H1 (cell line): ENCODE measurements around the gene SLC25A28. TPM values are rescaled to one million over a fixed set of nuclear protein-coding genes. Genes with fewer than 3 reads are reported as not detected.

Experiments
- FOSL1 ChIP-seq: IDR thresholded peaks from 2 replicates; pipeline ENCODE4 v1.6.1; 2011; ENCODE audit warnings: mild to moderate bottlenecking, low read depth, low read length, moderate library complexity; ENCODE audit not compliant: insufficient read depth
- PHF8 ChIP-seq: fragments of 200-600 bp; sonication (generic); conservative IDR thresholded peaks from 2 replicates; pipeline ENCODE4 v1.7.1; 2012; ENCODE audit warnings: low read depth, mild to moderate bottlenecking, inconsistent platforms, low read length, moderate library complexity
- POU5F1 ChIP-seq: IDR thresholded peaks from 2 replicates; pipeline ENCODE4 v1.6.1; 2011; ENCODE audit warnings: low read depth, mild to moderate bottlenecking, low read length, moderate library complexity
- RAD21 ChIP-seq, 2 experiments: IDR thresholded peaks in 1 of 2; conservative IDR thresholded peaks in 1 of 2; 2 replicates each; pipeline ENCODE4 v1.6.1; 2011; ENCODE audit warnings: low read depth in 2 of 2, low read length in 2 of 2, improper control_type of control experiment in 1 of 2, inconsistent platforms in 1 of 2, mild to moderate bottlenecking in 1 of 2, moderate library complexity in 1 of 2
- TCF12 ChIP-seq: IDR thresholded peaks from 2 replicates; pipeline ENCODE4 v1.6.1; 2011; ENCODE audit warnings: low read depth, mild to moderate bottlenecking, low read length
- polyA plus RNA-seq, 7 experiments: library from polyadenylated mRNA; depleted of rRNA in 3 of 7; stranded (reverse) in 5 of 7; unstranded in 2 of 7; fragments of >200 nt in 5 of 7; fragments of 200-250 nt in 2 of 7; gene quantifications; 1 replicate in 5 of 7; 2 replicates in 1 of 7; 4 replicates in 1 of 7; pipeline versions ENCODE4 v1.2.1 to v1.2.3, GENCODE V29; 2011 to 2013; ENCODE audit warnings: missing spikeins in 2 of 7, mixed read lengths in 2 of 7
- total RNA-seq: library from RNA; stranded (reverse); fragmentation: NEBNext Ultra II Directional; extraction: Animal tissue kit (Norgen Biotek cat#: 25700); gene quantifications from 2 replicates; pipeline ENCODE4 v1.2.1, GENCODE V29; 2021
- TF ChIP-seq, protein P1 (sequence below), 3 experiments: IDR thresholded peaks; 1 replicate in 2 of 3; 2 replicates in 1 of 3; pipeline versions ENCODE4 v1.5.1 to v1.6.1; 2011; ENCODE audit warnings: low read length in 3 of 3, mild to moderate bottlenecking in 3 of 3, inconsistent platforms in 2 of 3, low read depth in 1 of 3, moderate library complexity in 1 of 3; ENCODE audit not compliant: insufficient read depth in 1 of 3; ENCODE audit errors: control extremely low read depth in 1 of 3
- TF ChIP-seq, protein P2 (sequence below): fragments of 300-600 bp; sonication (generic); IDR thresholded peaks from 2 replicates; pipeline ENCODE4 v1.7.1; 2012; ENCODE audit warnings: low read length, moderate library complexity, mild to moderate bottlenecking, inconsistent platforms; ENCODE audit not compliant: insufficient replicate concordance

SLC25A28 gene
- total and polyA plus RNA-seq, 2 of the 8 experiments (the other 6 are each of a cell fraction or from before 2014, with no cell fraction given): 17.2 to 18.5 TPM

GRCh38 chr10:99661377-99661763, 41.1 kb upstream of the SLC25A28 start (continued):
- TF ChIP-seq, protein P1, sequence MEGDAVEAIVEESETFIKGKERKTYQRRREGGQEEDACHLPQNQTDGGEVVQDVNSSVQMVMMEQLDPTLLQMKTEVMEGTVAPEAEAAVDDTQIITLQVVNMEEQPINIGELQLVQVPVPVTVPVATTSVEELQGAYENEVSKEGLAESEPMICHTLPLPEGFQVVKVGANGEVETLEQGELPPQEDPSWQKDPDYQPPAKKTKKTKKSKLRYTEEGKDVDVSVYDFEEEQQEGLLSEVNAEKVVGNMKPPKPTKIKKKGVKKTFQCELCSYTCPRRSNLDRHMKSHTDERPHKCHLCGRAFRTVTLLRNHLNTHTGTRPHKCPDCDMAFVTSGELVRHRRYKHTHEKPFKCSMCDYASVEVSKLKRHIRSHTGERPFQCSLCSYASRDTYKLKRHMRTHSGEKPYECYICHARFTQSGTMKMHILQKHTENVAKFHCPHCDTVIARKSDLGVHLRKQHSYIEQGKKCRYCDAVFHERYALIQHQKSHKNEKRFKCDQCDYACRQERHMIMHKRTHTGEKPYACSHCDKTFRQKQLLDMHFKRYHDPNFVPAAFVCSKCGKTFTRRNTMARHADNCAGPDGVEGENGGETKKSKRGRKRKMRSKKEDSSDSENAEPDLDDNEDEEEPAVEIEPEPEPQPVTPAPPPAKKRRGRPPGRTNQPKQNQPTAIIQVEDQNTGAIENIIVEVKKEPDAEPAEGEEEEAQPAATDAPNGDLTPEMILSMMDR (IDR thresholded peaks at IDR 0.05; ENCODE audit: control extremely low read depth in 1 of 3, insufficient read depth in 1 of 3, low read depth in 1 of 3, low read length in 3 of 3): no peak
- TF ChIP-seq POU5F1 (no peak), FOSL1 (no peak), TCF12 (no peak), PHF8 (no peak), RAD21 (IDR thresholded peaks at IDR 0.05 in 1 of 2, conservative IDR thresholded peaks at IDR 0.05 in 1 of 2; ENCODE audit: low read depth in 2 of 2, low read length in 2 of 2) (no peak)
- TF ChIP-seq, protein P2, sequence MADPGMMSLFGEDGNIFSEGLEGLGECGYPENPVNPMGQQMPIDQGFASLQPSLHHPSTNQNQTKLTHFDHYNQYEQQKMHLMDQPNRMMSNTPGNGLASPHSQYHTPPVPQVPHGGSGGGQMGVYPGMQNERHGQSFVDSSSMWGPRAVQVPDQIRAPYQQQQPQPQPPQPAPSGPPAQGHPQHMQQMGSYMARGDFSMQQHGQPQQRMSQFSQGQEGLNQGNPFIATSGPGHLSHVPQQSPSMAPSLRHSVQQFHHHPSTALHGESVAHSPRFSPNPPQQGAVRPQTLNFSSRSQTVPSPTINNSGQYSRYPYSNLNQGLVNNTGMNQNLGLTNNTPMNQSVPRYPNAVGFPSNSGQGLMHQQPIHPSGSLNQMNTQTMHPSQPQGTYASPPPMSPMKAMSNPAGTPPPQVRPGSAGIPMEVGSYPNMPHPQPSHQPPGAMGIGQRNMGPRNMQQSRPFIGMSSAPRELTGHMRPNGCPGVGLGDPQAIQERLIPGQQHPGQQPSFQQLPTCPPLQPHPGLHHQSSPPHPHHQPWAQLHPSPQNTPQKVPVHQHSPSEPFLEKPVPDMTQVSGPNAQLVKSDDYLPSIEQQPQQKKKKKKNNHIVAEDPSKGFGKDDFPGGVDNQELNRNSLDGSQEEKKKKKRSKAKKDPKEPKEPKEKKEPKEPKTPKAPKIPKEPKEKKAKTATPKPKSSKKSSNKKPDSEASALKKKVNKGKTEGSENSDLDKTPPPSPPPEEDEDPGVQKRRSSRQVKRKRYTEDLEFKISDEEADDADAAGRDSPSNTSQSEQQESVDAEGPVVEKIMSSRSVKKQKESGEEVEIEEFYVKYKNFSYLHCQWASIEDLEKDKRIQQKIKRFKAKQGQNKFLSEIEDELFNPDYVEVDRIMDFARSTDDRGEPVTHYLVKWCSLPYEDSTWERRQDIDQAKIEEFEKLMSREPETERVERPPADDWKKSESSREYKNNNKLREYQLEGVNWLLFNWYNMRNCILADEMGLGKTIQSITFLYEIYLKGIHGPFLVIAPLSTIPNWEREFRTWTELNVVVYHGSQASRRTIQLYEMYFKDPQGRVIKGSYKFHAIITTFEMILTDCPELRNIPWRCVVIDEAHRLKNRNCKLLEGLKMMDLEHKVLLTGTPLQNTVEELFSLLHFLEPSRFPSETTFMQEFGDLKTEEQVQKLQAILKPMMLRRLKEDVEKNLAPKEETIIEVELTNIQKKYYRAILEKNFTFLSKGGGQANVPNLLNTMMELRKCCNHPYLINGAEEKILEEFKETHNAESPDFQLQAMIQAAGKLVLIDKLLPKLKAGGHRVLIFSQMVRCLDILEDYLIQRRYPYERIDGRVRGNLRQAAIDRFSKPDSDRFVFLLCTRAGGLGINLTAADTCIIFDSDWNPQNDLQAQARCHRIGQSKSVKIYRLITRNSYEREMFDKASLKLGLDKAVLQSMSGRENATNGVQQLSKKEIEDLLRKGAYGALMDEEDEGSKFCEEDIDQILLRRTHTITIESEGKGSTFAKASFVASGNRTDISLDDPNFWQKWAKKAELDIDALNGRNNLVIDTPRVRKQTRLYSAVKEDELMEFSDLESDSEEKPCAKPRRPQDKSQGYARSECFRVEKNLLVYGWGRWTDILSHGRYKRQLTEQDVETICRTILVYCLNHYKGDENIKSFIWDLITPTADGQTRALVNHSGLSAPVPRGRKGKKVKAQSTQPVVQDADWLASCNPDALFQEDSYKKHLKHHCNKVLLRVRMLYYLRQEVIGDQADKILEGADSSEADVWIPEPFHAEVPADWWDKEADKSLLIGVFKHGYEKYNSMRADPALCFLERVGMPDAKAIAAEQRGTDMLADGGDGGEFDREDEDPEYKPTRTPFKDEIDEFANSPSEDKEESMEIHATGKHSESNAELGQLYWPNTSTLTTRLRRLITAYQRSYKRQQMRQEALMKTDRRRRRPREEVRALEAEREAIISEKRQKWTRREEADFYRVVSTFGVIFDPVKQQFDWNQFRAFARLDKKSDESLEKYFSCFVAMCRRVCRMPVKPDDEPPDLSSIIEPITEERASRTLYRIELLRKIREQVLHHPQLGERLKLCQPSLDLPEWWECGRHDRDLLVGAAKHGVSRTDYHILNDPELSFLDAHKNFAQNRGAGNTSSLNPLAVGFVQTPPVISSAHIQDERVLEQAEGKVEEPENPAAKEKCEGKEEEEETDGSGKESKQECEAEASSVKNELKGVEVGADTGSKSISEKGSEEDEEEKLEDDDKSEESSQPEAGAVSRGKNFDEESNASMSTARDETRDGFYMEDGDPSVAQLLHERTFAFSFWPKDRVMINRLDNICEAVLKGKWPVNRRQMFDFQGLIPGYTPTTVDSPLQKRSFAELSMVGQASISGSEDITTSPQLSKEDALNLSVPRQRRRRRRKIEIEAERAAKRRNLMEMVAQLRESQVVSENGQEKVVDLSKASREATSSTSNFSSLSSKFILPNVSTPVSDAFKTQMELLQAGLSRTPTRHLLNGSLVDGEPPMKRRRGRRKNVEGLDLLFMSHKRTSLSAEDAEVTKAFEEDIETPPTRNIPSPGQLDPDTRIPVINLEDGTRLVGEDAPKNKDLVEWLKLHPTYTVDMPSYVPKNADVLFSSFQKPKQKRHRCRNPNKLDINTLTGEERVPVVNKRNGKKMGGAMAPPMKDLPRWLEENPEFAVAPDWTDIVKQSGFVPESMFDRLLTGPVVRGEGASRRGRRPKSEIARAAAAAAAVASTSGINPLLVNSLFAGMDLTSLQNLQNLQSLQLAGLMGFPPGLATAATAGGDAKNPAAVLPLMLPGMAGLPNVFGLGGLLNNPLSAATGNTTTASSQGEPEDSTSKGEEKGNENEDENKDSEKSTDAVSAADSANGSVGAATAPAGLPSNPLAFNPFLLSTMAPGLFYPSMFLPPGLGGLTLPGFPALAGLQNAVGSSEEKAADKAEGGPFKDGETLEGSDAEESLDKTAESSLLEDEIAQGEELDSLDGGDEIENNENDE: no peak
